Stimulated activated effector memory CD8-positive, alpha-beta T cell treated with anti-CD3 and anti-CD28 coated beads, Interleukin-12 subunit alpha, Interleukin-12 subunit beta, amount 100 ng/mL, for 72 hours (primary cell): ENCODE results near the gene CAPN15.
A peak's percentile ranks its signal among the peaks of the same experiment; 100 is the strongest.

Experiments used
- ATAC-seq: fragments of 150-1000 bp; cut with Tn5 transposase; 2 replicates; pipeline ENCODE4 v1.10.0; 2021
- DNase-seq, 2 donors: peaks; one replicate each; pipeline ENCODE4 v3.0.0; 2021 to 2022; ENCODE audit warnings: low spot score in 2 of 2
- H3K27ac Mint-ChIP-seq: one replicate; pipeline ENCODE4 v1.8.0; 2022; ENCODE audit warnings: mild to moderate bottlenecking, mixed read lengths
- H3K36me3 Mint-ChIP-seq: one replicate; pipeline ENCODE4 v1.8.0; 2022; ENCODE audit warnings: mild to moderate bottlenecking, mixed read lengths
- H3K4me1 Mint-ChIP-seq: one replicate; pipeline ENCODE4 v1.8.0; 2022; ENCODE audit warnings: mixed read lengths
- H3K4me3 Mint-ChIP-seq: one replicate; pipeline ENCODE4 v1.8.0; 2022; ENCODE audit warnings: mild to moderate bottlenecking, mixed read lengths
- H3K9me3 Mint-ChIP-seq: one replicate; pipeline ENCODE4 v1.8.0; 2022; ENCODE audit warnings: mixed read lengths

CAPN15 gene

DNA sequence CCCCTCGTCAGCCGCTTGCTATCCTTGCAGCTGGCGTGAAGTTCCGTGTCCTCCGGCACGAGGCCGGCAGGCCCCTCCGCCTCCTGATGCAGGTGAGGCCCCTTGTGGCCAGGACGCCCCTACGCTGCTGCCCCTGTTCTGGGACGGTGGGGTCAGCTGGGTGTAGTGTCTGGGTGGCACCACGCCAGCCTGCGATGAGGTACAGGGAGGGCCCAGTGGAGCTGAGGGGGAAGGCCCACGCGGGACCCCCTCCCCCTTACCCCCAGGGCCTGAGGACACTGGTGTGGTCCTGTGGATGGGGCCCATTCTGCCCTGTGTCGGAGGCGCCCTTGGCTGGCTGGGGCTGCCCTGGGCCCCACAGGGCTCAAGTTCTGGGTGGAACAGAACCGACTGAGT, 54.7 kb downstream of the CAPN15 start:
- Mint-ChIP-seq H3K9me3 (no peaks in the 10 kb centered on the region), H3K36me3 (peaks cover under 1% of the 10 kb centered on the region), H3K4me3 (no peak overlapping the region), H3K4me1 (peaks cover 9% of the 10 kb centered on the region), H3K27ac (no peak overlapping the region)
- DNase-seq (no peak), ATAC-seq (no peak)

- Mint-ChIP-seq H3K4me1 (peaks cover 14% of the 10 kb centered on the region), H3K9me3 (no peaks in the 10 kb centered on the region), H3K36me3 (peaks cover 6% of the 10 kb centered on the region), H3K4me3 (no peak overlapping the region), H3K27ac (no peak overlapping the region)
- DNase-seq (no peak), ATAC-seq (no peak)
These were observed 55.3 kb downstream of the CAPN15 start for GRCh38 chr16:582614-583331.

- DNase-seq, result no peak
- Mint-ChIP-seq H3K4me1 (peaks cover 14% of the 10 kb centered on the region), H3K4me3 (no peak overlapping the region), H3K36me3 (peaks cover 13% of the 10 kb centered on the region), H3K9me3 (no peaks in the 10 kb centered on the region), H3K27ac (no peak overlapping the region)
- ATAC-seq, result no peak
These were observed 55.9 kb downstream of the CAPN15 start for GRCh38 chr16:583470-583814.

DNA sequence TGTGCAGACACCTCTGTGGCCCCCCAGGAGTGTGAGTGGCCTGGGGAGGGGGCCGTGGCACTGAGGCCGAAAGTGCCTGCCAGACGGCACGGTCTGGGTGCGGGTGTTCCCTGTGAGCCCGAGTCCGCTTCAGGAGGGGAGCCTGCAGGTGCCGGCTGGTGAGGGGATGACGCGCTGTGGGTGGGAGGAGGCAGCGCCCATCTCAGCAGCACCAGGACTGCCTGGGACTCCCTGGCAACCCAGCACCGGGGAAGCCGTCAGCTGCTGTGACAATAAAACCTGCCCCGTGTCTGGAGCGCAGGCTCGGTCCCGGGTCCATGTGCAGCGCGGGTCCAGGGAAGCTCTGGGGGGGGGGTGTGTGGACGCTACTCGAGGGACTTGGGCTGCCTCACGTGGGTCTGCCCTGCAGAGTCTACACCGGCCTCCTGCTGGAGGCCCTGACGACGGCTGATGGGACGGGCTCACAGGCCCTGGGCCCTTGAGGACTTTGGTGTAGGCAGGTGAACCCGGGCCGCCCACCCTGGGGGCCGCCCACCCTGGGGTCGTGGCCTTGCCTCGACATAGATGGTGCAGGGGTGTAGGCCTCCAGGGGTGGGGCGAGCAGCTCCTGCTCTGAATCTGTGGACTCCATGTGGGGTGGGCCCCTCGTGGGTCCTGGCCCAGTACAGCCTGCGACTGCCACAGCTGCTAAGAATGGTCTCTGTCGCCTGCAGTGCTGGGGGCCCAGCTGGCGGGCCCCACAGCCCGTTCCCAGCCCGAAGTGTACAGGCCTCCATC, 56.5 kb downstream of the CAPN15 start:
- ATAC-seq, result no peak
- Mint-ChIP-seq H3K27ac (no peak overlapping the region), H3K9me3 (no peaks in the 10 kb centered on the region), H3K4me1 (peaks cover 14% of the 10 kb centered on the region), H3K36me3 (peaks cover 18% of the 10 kb centered on the region), H3K4me3 (no peak overlapping the region)
- DNase-seq, result no peak

DNA sequence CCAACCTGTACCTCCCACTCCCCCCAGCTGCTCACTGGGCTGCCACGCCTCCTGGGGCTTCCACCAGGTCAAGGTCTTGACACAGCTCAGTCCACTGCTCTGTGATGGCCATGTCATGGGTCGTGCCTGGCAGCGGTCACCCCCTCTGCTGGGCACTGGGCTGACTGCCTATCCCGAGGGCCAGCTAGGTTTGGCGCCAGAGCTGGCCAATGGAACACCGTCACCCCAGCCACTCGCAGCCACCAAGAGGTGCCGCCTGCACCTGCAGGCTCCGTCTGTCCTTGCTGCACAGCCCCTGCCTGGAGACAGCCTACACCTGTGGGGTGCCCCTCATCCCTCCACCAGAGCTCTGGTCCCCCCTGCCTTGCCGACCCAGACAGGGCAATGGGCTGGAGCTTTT, 57.8 kb downstream of the CAPN15 start:
- ATAC-seq (no peak), DNase-seq (no peak)
- Mint-ChIP-seq H3K4me1 (peaks cover 14% of the 10 kb centered on the region), H3K9me3 (no peaks in the 10 kb centered on the region), H3K4me3 (no peak overlapping the region), H3K36me3 (peaks cover 28% of the 10 kb centered on the region), H3K27ac (peak overlapping the region; percentile 76)

DNA sequence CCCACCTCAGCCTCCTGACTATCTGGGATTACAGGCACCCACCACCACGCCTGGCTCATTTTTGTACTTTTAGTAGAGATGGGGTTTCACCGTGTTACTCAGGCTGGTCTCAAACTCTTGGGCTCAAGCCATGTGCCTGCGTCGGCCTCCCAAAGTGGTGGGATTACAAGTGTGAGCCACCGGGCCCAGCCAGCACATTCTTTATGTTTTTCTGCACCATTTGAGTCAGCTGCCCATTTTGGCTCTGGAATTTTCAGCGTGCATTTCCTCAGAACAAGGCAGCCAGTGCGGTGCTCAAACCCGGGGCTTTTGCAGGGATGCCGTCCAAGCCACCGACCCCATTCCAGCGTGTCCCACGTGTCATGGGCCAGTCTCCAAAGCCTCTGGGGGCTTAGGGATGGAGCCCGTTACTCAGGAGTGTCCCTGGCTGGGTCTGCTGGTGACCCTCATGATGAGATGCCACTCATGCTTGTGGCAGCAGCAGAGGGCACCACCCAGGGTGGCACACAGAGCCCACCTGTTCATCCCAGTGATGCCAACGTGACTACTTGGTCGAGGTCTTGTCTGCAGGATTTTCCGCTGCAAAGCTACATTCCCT, 58.6 kb downstream of the CAPN15 start:
- no peak for ATAC-seq
- no peak for DNase-seq
- H3K4me1 Mint-ChIP-seq, result peaks cover 22% of the 10 kb centered on the region
- H3K4me3 Mint-ChIP-seq, result no peak overlapping the region
- no peaks in the 10 kb centered on the region for H3K9me3 Mint-ChIP-seq
- peak overlapping the region; percentile 76 for H3K27ac Mint-ChIP-seq
- H3K36me3 Mint-ChIP-seq, result peaks cover 34% of the 10 kb centered on the region

DNA sequence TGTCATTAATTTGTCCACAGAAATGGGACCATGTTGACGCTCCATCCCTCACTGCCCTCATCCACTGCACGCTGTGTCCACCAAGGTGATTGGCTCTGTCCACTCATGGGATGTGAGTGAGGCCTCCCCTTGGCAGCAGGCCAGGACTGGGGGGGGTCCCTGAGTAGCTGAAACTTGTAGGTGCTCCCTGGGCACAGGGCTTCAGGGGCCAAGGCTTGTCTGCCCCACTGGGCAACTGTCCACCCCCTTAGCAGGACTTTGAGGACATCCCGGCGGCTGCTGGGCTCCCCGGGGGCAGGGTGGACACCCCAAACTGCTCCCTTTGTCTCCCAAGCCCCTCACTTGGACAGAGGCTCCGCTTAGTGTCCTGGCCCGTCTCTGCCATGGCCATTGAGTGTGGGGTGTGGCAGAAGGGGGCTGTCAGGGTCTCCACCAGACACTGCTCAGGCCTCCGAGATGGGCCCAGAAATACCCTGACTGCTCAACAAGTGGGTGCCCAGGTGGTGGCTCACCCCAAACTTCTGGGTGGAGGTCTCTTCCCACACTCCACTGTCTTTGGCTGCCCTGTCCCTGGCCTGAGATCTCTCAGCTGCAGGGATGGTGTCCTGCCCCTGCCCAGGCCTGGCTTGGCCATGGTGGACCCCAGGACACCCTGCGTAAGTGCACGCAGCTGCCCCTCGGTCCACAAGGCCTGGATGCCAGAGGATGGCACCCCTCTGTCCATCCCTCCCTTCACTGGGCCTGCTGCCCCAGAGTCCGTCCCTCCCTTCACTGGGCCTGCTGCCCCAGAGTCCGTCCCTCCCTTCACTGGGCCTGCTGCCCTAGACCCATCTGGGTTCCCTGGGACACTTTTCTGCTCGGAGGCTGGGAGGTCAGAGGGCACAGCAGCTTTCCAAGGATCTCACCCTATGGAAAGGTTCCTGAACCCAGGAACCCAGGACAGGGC, 59.4 kb downstream of the CAPN15 start:
- Mint-ChIP-seq H3K27ac (peak overlapping the region; percentile 99), H3K4me3 (peak overlapping the region; percentile 94), H3K9me3 (no peaks in the 10 kb centered on the region), H3K36me3 (peaks cover 36% of the 10 kb centered on the region), H3K4me1 (peaks cover 30% of the 10 kb centered on the region)
- ATAC-seq (no peak), DNase-seq (no peak)

GRCh38 chr16:588639-588888, 61.1 kb downstream of the CAPN15 start:
- Mint-ChIP-seq H3K27ac (peak overlapping the region; percentile 99), H3K4me1 (peaks cover 46% of the 10 kb centered on the region), H3K4me3 (peak overlapping the region; percentile 94), H3K9me3 (no peaks in the 10 kb centered on the region), H3K36me3 (peaks cover 36% of the 10 kb centered on the region)
- DNase-seq, result peak in 1 of 2 donors; percentile 84
- ATAC-seq, result peak; percentile 53

DNA sequence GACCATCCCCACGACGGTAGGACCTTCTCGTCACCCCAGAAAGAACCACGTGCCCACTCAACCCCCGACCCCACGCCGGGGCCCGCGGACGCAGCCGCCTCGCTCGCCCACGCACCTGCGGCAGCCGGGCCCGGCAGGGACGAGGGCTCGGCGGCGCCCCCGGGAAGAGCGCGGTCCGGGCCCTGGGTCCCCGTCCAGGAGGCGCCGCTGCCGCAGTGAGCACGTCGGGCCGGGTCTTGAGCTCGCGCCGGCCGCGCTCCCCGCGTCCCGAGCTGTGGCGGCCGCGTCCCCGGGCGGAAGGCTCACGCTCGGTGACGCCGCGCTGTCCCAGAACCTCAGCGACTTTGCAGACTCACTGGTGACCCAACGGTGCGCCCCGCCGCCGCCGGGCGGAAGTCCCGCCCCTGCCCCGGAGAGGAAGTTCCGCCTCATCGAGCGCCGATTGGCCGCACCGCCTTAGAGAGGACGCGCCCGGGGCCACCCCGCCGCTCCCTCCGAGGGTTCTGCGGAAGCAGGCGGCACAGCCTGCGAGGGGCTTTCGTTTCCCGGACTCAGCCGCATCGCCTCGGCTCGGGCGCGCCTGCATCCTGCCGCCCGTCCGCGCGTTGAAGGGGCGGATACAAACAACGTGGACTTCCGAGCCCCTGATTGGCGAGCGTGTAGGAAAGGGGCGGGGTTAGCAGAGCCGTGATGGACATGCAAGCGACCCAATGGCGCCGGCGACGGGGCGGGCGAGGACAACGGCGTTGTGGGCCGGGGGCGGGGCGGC, 61.6 kb downstream of the CAPN15 start:
- ATAC-seq (peak; percentile 83), DNase-seq (peak; percentile 99 to 100)
- Mint-ChIP-seq H3K9me3 (no peaks in the 10 kb centered on the region), H3K4me1 (peaks cover 50% of the 10 kb centered on the region), H3K27ac (peak overlapping the region; percentile 99), H3K36me3 (peaks cover 36% of the 10 kb centered on the region), H3K4me3 (peak overlapping the region; percentile 94)

- H3K4me3 Mint-ChIP-seq, result peak within 1 kb of the TSS; percentile 94
- H3K9me3 Mint-ChIP-seq, result no peaks in the 10 kb centered on the region
- ATAC-seq (peak; percentile 89), DNase-seq (peak; percentile 98 to 100)
- peaks cover 36% of the 10 kb centered on the region for H3K36me3 Mint-ChIP-seq
- H3K4me1 Mint-ChIP-seq, result peaks cover 56% of the 10 kb centered on the region
- H3K27ac Mint-ChIP-seq, result peak within 1 kb of the TSS; percentile 99
These were observed 62.2 kb downstream of the CAPN15 start, which contains the start of gene RAB40C for GRCh38 chr16:589658-590187. Gene RAB40C, plus strand, starts transcription at chr16:590066. Its CDS starts 226 bp downstream, at chr16:590292.

DNA sequence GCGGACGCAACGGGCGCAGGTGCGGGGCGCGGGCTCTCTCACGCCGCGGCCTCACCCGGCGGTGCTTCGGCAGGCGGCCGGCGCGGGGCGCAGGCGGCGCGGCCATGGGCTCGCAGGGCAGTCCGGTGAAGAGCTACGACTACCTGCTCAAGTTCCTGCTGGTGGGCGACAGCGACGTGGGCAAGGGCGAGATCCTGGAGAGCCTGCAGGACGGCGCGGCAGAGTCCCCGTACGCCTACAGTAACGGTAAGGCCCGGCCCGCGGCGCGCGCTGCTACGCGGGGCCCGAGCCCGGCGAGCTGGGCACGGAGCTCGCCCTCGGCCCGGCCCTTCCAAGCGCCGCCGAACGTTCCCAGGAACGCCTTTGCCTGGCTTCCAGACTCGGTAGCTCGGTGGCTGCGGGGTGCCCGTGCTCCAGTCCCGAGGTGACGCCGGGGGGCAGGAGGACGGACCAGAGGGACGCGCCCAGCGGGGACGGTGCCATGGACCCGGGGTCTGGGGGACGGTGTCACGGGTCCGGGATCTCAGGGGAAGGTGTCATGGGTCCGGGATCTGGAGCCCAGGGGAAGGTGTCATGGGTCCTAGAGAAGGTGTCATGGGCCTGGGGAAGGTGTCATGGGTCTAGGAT, 62.8 kb downstream of the CAPN15 start:
- peak in 1 of 2 donors; percentile 67 for DNase-seq
- peak; percentile 1 for ATAC-seq
- Mint-ChIP-seq H3K4me3 (peak overlapping the region; percentile 94), H3K27ac (peak overlapping the region; percentile 99), H3K36me3 (peaks cover 36% of the 10 kb centered on the region), H3K9me3 (no peaks in the 10 kb centered on the region), H3K4me1 (peaks cover 58% of the 10 kb centered on the region)

- DNase-seq (no peak), ATAC-seq (no peak)
- Mint-ChIP-seq H3K4me3 (peak overlapping the region; percentile 94), H3K4me1 (peaks cover 55% of the 10 kb centered on the region), H3K36me3 (peaks cover 38% of the 10 kb centered on the region), H3K9me3 (no peaks in the 10 kb centered on the region), H3K27ac (peak overlapping the region; percentile 77)
These were observed 63.3 kb downstream of the CAPN15 start for GRCh38 chr16:590815-591200.

DNA sequence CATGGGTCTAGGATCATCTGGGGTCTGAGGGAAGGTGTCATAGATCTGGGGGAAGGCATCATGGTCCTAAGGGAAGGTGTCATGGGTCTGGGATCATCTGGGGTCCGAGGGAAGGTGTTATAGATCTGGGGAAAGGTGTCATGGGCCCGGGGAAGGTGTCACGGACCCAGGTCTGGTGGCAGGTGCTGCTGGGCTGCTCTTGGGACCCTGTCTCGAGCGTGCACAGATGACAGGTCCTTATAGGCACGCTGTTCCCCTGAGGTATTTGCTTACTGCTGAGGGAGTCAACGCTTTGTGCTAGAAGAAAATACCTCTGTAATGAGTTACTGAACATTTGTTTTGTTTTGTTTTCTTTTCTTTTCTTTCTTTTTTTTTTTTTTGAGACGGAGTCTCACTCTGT, 63.7 kb downstream of the CAPN15 start:
- H3K4me3 Mint-ChIP-seq, result peak overlapping the region; percentile 94
- H3K36me3 Mint-ChIP-seq, result peaks cover 43% of the 10 kb centered on the region
- DNase-seq (no peak), ATAC-seq (no peak)
- H3K4me1 Mint-ChIP-seq, result peaks cover 58% of the 10 kb centered on the region
- peak overlapping the region; percentile 77 for H3K27ac Mint-ChIP-seq
- H3K9me3 Mint-ChIP-seq, result no peaks in the 10 kb centered on the region
